ENCODE results near the gene CDHR3. TPM values are rescaled to one million over a fixed set of nuclear protein-coding genes. Genes with fewer than 3 reads are reported as not detected.

The CDHR3 gene
- total and polyA plus RNA-seq, 2 of the 8 experiments (the other 6 are each of a cell fraction or from before 2014, with no cell fraction given), result 6.4 to 6.8 TPM

GRCh38 chr7:106057204-106057961 is 94.3 kb downstream of the CDHR3 start:
- Histone ChIP-seq H2BK15ac (ENCODE audit: low read length) (no peak overlapping the region), H2BK12ac (ENCODE audit: low read depth, low read length) (no peak overlapping the region), H3K14ac (ENCODE audit: insufficient read length) (no peak overlapping the region), H4K5ac (ENCODE audit: insufficient read length, low read depth, low read length) (no peak overlapping the region), H3K23ac (ENCODE audit: insufficient read length) (no peak overlapping the region), H3K27me3 (replicated peaks in 1 of 4; ENCODE audit: control insufficient read depth in 3 of 4, extremely low read depth in 1 of 4, insufficient read depth in 3 of 4, low read length in 3 of 4) (no peaks in the 10 kb centered on the region), H3K79me1 (ENCODE audit: low read depth, low read length) (no peaks in the 10 kb centered on the region), H3K27ac (ENCODE audit: low read depth, low read length) (no peak overlapping the region), H2BK20ac (ENCODE audit: low read length) (no peak overlapping the region), H3K9me3 (ENCODE audit: insufficient read depth in 2 of 2, low read depth in 1 of 2, low read length in 1 of 2) (peaks cover 4 to 5% of the 10 kb centered on the region in 2 experiments; a peak in 2 of 4 replicates), H3K36me3 (ENCODE audit: control insufficient read depth in 2 of 4, insufficient read depth in 4 of 4, low read length in 3 of 4) (no peaks in the 10 kb centered on the region), H2BK120ac (replicated peaks; ENCODE audit: low read depth, low read length) (no peak overlapping the region), H4K91ac (replicated peaks; ENCODE audit: insufficient read length, low read length) (no peak overlapping the region), H3K18ac (ENCODE audit: extremely low read depth, low read length) (no peak overlapping the region), H3K23me2 (ENCODE audit: low read depth, low read length) (no peaks in the 10 kb centered on the region), H3K4me1 (replicated peaks in 1 of 4; ENCODE audit: control insufficient read depth in 3 of 4, insufficient read depth in 4 of 4, low read length in 3 of 4) (peaks cover 0 to 5% (median 2%) of the 10 kb centered on the region in 4 experiments; a peak in 3 of 7 replicates), H2AFZ (ENCODE audit: low read length) (peak overlapping the region; percentile 86; the same call in 1 of the 2 replicates), H2AK5ac (ENCODE audit: low read depth, low read length) (no peak overlapping the region), H4K20me1 (replicated peaks in 1 of 2; ENCODE audit: control insufficient read depth in 1 of 2, insufficient read depth in 2 of 2, low read length in 2 of 2) (no peaks in the 10 kb centered on the region), H3K79me2 (ENCODE audit: control insufficient read depth in 1 of 2, insufficient read depth in 2 of 2, low read length in 2 of 2) (no peaks in the 10 kb centered on the region), H3K4ac (replicated peaks; ENCODE audit: insufficient read length, low read depth, low read length) (no peak overlapping the region), H2BK5ac (ENCODE audit: low read depth, low read length) (no peak overlapping the region), H4K8ac (ENCODE audit: extremely low read depth, insufficient read depth, low read length) (no peak overlapping the region; the same call in 1 of the 2 replicates), H3K56ac (replicated peaks; ENCODE audit: insufficient read length, low read depth, low read length) (no peak overlapping the region), H3K4me2 (ENCODE audit: insufficient read depth in 1 of 2, low read depth in 2 of 2, low read length in 2 of 2) (no peak overlapping the region), H3K4me3 (ENCODE audit: extremely low read depth in 1 of 4, insufficient read depth in 2 of 4, low read depth in 3 of 4, low read length in 4 of 4) (no peak overlapping the region), H3K9ac (replicated peaks in 1 of 4; ENCODE audit: extremely low read depth in 1 of 4, low read depth in 3 of 4, low read length in 3 of 4) (no peak overlapping the region)
- WGBS, 2 experiments (ENCODE audit: extremely low coverage in 1 of 2, insufficient coverage in 1 of 2, insufficient read length in 1 of 2, insufficient replicate concordance in 2 of 2, low coverage in 1 of 2, low lambda C conversion rate in 2 of 2, missing lambda C conversion rate in 1 of 2), result 79% methylated on average over 10 of the region's 10 CpGs; no CpG with 5 or more reads in 1 of the 2 experiments
- CTCF ChIA-PET (ENCODE audit: partially characterized antibody), result interaction anchor here (0.6 to 13.0 kb wide), 26 partner anchors 13 to 1132 kb away, joined by 3 to 154 read pairs (median 5); no protein-coding TSS in a partner anchor
- DNase-seq (ENCODE audit: low read depth in 1 of 2, low spot score in 2 of 2), result no peak
- no peak for FAIRE-seq
- POLR2A ChIA-PET (ENCODE audit: partially characterized antibody), result interaction anchor here (0.6 kb wide), 1 partner anchor 752 kb away, joined by 3 read pairs; no protein-coding TSS in a partner anchor
- TF ChIP-seq RAD21 (IDR thresholded peaks at IDR 0.05 in 1 of 2, conservative IDR thresholded peaks at IDR 0.05 in 1 of 2; ENCODE audit: low read depth in 2 of 2, low read length in 2 of 2) (no peak), KDM1A (IDR thresholded peaks at IDR 0.05; ENCODE audit: borderline replicate concordance, low read length) (no peak), ATF3 (IDR thresholded peaks at IDR 0.05; ENCODE audit: insufficient read depth, low read depth, low read length) (no peak), NRF1 (IDR thresholded peaks at IDR 0.05; ENCODE audit: low read depth, low read length) (no peak), CTBP2 (IDR thresholded peaks at IDR 0.05; ENCODE audit: borderline replicate concordance, insufficient read depth, insufficient read length, low read length) (no peak), PHF8 (conservative IDR thresholded peaks at IDR 0.05; ENCODE audit: low read depth, low read length) (no peak), SUZ12 (IDR thresholded peaks at IDR 0.05; ENCODE audit: low read length) (no peak), GTF2F1 (IDR thresholded peaks at IDR 0.05; ENCODE audit: borderline replicate concordance, low read depth, low read length) (no peak), SP2 (IDR thresholded peaks at IDR 0.05; ENCODE audit: low read length) (no peak), SP4 (IDR thresholded peaks at IDR 0.05; ENCODE audit: low read length) (no peak), RBBP5 (IDR thresholded peaks at IDR 0.05; ENCODE audit: borderline replicate concordance, low read depth, low read length) (no peak)
